OCI-LY3 (cell line): ENCODE measurements around the gene ALDH1A1.

Experiments used
- CTCF ChIP-seq: fragments of 200-600, 300-600 bp; sonication (generic); IDR thresholded peaks from 2 replicates; pipeline ENCODE4 v1.5.1; 2014; ENCODE audit warnings: antibody characterized with exemption, low read length, low read depth
- EZH2phosphoT487 ChIP-seq: fragments of 200-600 bp; shearing (Covaris generic); IDR thresholded peaks from 2 replicates; pipeline ENCODE4 v1.6.1; 2018; ENCODE audit warnings: antibody characterized with exemption, mixed run types, low read depth

GRCh38 chr9:72936266-72936665 lies 16.6 kb downstream of the ALDH1A1 start:
- TF ChIP-seq CTCF (no peak), EZH2phosphoT487 (no peak)
